Measurements from ENCODE around the gene ASB4.
A peak's percentile ranks its signal among the peaks of the same experiment; 100 is the strongest.

DNA sequence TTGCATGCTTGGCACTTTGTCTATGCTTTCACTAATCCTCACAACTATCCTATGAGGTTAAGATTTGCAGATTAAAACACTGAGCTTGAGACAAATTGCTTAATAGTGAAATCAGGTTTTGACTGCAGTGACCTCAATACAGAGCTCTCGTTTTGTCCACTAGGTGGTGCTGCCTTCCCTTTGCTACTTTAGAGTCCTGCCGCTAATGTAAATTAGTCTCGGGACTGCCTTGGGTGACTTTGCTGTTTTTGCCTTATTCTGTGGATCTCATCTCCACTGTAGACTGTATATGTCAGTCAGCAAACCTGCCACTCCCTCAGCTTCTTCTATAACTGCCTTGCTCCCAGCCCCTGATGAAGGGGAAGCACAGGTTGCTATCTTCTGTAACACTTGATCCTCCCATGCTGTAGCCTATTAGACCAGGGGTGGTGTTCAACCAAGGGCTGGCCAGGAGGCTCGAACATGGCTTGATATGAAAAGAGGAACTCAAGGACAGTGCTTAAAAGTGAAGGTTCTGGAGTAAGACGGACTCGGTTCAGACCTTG lies 26.0 kb downstream of the ASB4 start:
- TF ChIP-seq, protein P1, sequence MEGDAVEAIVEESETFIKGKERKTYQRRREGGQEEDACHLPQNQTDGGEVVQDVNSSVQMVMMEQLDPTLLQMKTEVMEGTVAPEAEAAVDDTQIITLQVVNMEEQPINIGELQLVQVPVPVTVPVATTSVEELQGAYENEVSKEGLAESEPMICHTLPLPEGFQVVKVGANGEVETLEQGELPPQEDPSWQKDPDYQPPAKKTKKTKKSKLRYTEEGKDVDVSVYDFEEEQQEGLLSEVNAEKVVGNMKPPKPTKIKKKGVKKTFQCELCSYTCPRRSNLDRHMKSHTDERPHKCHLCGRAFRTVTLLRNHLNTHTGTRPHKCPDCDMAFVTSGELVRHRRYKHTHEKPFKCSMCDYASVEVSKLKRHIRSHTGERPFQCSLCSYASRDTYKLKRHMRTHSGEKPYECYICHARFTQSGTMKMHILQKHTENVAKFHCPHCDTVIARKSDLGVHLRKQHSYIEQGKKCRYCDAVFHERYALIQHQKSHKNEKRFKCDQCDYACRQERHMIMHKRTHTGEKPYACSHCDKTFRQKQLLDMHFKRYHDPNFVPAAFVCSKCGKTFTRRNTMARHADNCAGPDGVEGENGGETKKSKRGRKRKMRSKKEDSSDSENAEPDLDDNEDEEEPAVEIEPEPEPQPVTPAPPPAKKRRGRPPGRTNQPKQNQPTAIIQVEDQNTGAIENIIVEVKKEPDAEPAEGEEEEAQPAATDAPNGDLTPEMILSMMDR (IDR thresholded peaks at IDR 0.05; ENCODE audit: low read depth, low read length): peak; percentile 89
- TF ChIP-seq EZH2phosphoT487 (IDR thresholded peaks at IDR 0.05; ENCODE audit: low read depth): no peak

All from OCI-LY3 (cell line).